Tibial nerve (tissue), 4 donors: ENCODE data around the gene GLP1R.

Experiments
- EP300 ChIP-seq, 2 donors: sonication (generic); formaldehyde crosslinking; IDR thresholded peaks; one replicate each; pipeline ENCODE4 v1.6.1; 2017; ENCODE audit warnings: antibody characterized with exemption in 2 of 2, mild to moderate bottlenecking in 1 of 2
- POLR2A ChIP-seq, 2 donors: fragments of 450-650 bp; IDR thresholded peaks; one replicate each; pipeline ENCODE4 v1.6.1; 2017; ENCODE audit warnings: antibody characterized with exemption in 2 of 2, mild to moderate bottlenecking in 2 of 2, moderate library complexity in 2 of 2
- TF ChIP-seq, protein P1 (sequence below), 5 experiments: fragments of 200-600 bp in 3 of 5; fragments of 450-650 bp in 2 of 5; sonication (generic) in 3 of 5; IDR thresholded peaks; one replicate each; pipeline ENCODE4 v1.5.1; 2016 to 2019; ENCODE audit warnings: antibody characterized with exemption in 5 of 5, mild to moderate bottlenecking in 3 of 5, moderate library complexity in 2 of 5

DNA sequence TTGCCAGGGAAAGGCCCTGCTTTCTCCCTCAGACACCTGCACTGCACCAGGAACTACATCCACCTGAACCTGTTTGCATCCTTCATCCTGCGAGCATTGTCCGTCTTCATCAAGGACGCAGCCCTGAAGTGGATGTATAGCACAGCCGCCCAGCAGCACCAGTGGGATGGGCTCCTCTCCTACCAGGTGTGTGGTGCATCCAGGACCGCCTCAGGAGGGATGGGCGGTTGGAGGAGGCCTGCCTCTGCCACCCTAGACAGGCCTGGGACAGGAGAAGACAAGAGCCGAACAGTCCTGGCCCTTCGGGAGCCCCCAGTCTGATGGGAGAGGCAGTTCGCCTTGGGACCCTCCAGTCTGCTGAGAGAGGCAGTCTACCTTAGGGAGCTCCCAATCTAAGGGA lies 24.2 kb downstream of the GLP1R start:
- TF ChIP-seq, protein P1, sequence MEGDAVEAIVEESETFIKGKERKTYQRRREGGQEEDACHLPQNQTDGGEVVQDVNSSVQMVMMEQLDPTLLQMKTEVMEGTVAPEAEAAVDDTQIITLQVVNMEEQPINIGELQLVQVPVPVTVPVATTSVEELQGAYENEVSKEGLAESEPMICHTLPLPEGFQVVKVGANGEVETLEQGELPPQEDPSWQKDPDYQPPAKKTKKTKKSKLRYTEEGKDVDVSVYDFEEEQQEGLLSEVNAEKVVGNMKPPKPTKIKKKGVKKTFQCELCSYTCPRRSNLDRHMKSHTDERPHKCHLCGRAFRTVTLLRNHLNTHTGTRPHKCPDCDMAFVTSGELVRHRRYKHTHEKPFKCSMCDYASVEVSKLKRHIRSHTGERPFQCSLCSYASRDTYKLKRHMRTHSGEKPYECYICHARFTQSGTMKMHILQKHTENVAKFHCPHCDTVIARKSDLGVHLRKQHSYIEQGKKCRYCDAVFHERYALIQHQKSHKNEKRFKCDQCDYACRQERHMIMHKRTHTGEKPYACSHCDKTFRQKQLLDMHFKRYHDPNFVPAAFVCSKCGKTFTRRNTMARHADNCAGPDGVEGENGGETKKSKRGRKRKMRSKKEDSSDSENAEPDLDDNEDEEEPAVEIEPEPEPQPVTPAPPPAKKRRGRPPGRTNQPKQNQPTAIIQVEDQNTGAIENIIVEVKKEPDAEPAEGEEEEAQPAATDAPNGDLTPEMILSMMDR (IDR thresholded peaks at IDR 0.05), result no peak
- TF ChIP-seq POLR2A (IDR thresholded peaks at IDR 0.05) (no peak), EP300 (IDR thresholded peaks at IDR 0.05) (no peak)
